ENCODE measurements around the gene LRP1B.

The LRP1B gene

GRCh38 chr2:142140434-142140845, 9.6 kb upstream of the LRP1B start:
- H3K9me3 ChIP-seq (ENCODE audit: low read length) = no peaks in the 10 kb centered on the region
- H3K9ac ChIP-seq (ENCODE audit: low read length) = no peak overlapping the region

GRCh38 chr2:142139384-142139783, 8.6 kb upstream of the LRP1B start:
- no peak overlapping the region for H3K27ac ChIP-seq (ENCODE audit: low read depth, low read length)
- H3K9ac ChIP-seq (ENCODE audit: low read length) = no peak overlapping the region
- no peaks in the 10 kb centered on the region for H3K36me3 ChIP-seq (ENCODE audit: insufficient read depth, low read length)
- H3K9me3 ChIP-seq (ENCODE audit: low read length) = no peaks in the 10 kb centered on the region
- H3K4me1 ChIP-seq (ENCODE audit: insufficient read depth, low read length) = no peaks in the 10 kb centered on the region
- H3K27me3 ChIP-seq (ENCODE audit: control insufficient read depth in 1 of 2, insufficient read depth in 2 of 2, low read length in 2 of 2) = no peaks in the 10 kb centered on the region
- no peak overlapping the region for H3K4me3 ChIP-seq (ENCODE audit: low read depth in 1 of 2, low read length in 2 of 2)

More at GRCh38 chr2:142140434-142140845, 9.6 kb upstream of the LRP1B start:
- no peaks in the 10 kb centered on the region for H3K27me3 ChIP-seq (ENCODE audit: control insufficient read depth in 1 of 2, insufficient read depth in 2 of 2, low read length in 2 of 2)
- no peak overlapping the region for H3K27ac ChIP-seq (ENCODE audit: low read depth, low read length)
- no peaks in the 10 kb centered on the region for H3K4me1 ChIP-seq (ENCODE audit: insufficient read depth, low read length)
- no peak overlapping the region for H3K4me3 ChIP-seq (ENCODE audit: low read depth in 1 of 2, low read length in 2 of 2)
- no peaks in the 10 kb centered on the region for H3K36me3 ChIP-seq (ENCODE audit: insufficient read depth, low read length)

- no peaks in the 10 kb centered on the region for H3K36me3 ChIP-seq (ENCODE audit: insufficient read depth, low read length)
- no peaks in the 10 kb centered on the region for H3K4me1 ChIP-seq (ENCODE audit: insufficient read depth, low read length)
- no peak overlapping the region for H3K9ac ChIP-seq (ENCODE audit: low read length)
- H3K9me3 ChIP-seq (ENCODE audit: low read length) = no peaks in the 10 kb centered on the region
- no peak overlapping the region for H3K4me3 ChIP-seq (ENCODE audit: low read depth in 1 of 2, low read length in 2 of 2)
- H3K27ac ChIP-seq (ENCODE audit: low read depth, low read length) = no peak overlapping the region
- no peaks in the 10 kb centered on the region for H3K27me3 ChIP-seq (ENCODE audit: control insufficient read depth in 1 of 2, insufficient read depth in 2 of 2, low read length in 2 of 2)
These were observed 5.8 kb upstream of the LRP1B start for GRCh38 chr2:142136571-142136970.

GRCh38 chr2:142134911-142135310, 4.1 kb upstream of the LRP1B start:
- Histone ChIP-seq H3K27ac (ENCODE audit: low read depth, low read length) (no peak overlapping the region), H3K9me3 (ENCODE audit: low read length) (no peaks in the 10 kb centered on the region), H3K27me3 (ENCODE audit: control insufficient read depth in 1 of 2, insufficient read depth in 2 of 2, low read length in 2 of 2) (peaks cover 0 to 2% of the 10 kb centered on the region in 2 donors), H3K9ac (ENCODE audit: low read length) (no peak overlapping the region), H3K4me3 (ENCODE audit: low read depth in 1 of 2, low read length in 2 of 2) (no peak overlapping the region), H3K4me1 (ENCODE audit: insufficient read depth, low read length) (peaks cover under 1% of the 10 kb centered on the region), H3K36me3 (ENCODE audit: insufficient read depth, low read length) (no peaks in the 10 kb centered on the region)

- Histone ChIP-seq H3K4me3 (ENCODE audit: low read depth in 1 of 2, low read length in 2 of 2) (peak overlapping the region; percentile 44 to 75), H3K27me3 (ENCODE audit: control insufficient read depth in 1 of 2, insufficient read depth in 2 of 2, low read length in 2 of 2) (peaks cover 0 to 4% of the 10 kb centered on the region in 2 donors), H3K4me1 (ENCODE audit: insufficient read depth, low read length) (peaks cover 4% of the 10 kb centered on the region), H3K36me3 (ENCODE audit: insufficient read depth, low read length) (no peaks in the 10 kb centered on the region), H3K27ac (ENCODE audit: low read depth, low read length) (no peak overlapping the region), H3K9ac (ENCODE audit: low read length) (peak overlapping the region; percentile 15), H3K9me3 (ENCODE audit: low read length) (no peaks in the 10 kb centered on the region)
These were observed 456 bp downstream of the LRP1B start for GRCh38 chr2:142130111-142131009.

- Histone ChIP-seq H3K9ac (ENCODE audit: low read length) (no peak overlapping the region), H3K27me3 (ENCODE audit: control insufficient read depth in 1 of 2, insufficient read depth in 2 of 2, low read length in 2 of 2) (peaks cover 0 to 4% of the 10 kb centered on the region in 2 donors), H3K9me3 (ENCODE audit: low read length) (no peaks in the 10 kb centered on the region), H3K4me3 (ENCODE audit: low read depth in 1 of 2, low read length in 2 of 2) (no peak overlapping the region), H3K4me1 (ENCODE audit: insufficient read depth, low read length) (peaks cover 4% of the 10 kb centered on the region), H3K27ac (ENCODE audit: low read depth, low read length) (no peak overlapping the region), H3K36me3 (ENCODE audit: insufficient read depth, low read length) (no peaks in the 10 kb centered on the region)
These were observed 2.7 kb downstream of the LRP1B start for GRCh38 chr2:142128105-142128504.

- Histone ChIP-seq H3K9me3 (ENCODE audit: low read length) (no peaks in the 10 kb centered on the region), H3K9ac (ENCODE audit: low read length) (no peak overlapping the region), H3K4me1 (ENCODE audit: insufficient read depth, low read length) (peaks cover 4% of the 10 kb centered on the region), H3K27ac (ENCODE audit: low read depth, low read length) (no peak overlapping the region), H3K27me3 (ENCODE audit: control insufficient read depth in 1 of 2, insufficient read depth in 2 of 2, low read length in 2 of 2) (peaks cover 0 to 4% of the 10 kb centered on the region in 2 donors), H3K36me3 (ENCODE audit: insufficient read depth, low read length) (no peaks in the 10 kb centered on the region), H3K4me3 (ENCODE audit: low read depth in 1 of 2, low read length in 2 of 2) (no peak overlapping the region)
These were observed 3.6 kb downstream of the LRP1B start for GRCh38 chr2:142127248-142127647.

- no peak overlapping the region for H3K27ac ChIP-seq (ENCODE audit: low read depth, low read length)
- peaks cover under 1% of the 10 kb centered on the region for H3K4me1 ChIP-seq (ENCODE audit: insufficient read depth, low read length)
- peaks cover 0 to under 1% of the 10 kb centered on the region in 2 donors for H3K27me3 ChIP-seq (ENCODE audit: control insufficient read depth in 1 of 2, insufficient read depth in 2 of 2, low read length in 2 of 2)
- no peak overlapping the region for H3K9ac ChIP-seq (ENCODE audit: low read length)
- no peak overlapping the region for H3K4me3 ChIP-seq (ENCODE audit: low read depth in 1 of 2, low read length in 2 of 2)
- no peaks in the 10 kb centered on the region for H3K9me3 ChIP-seq (ENCODE audit: low read length)
- no peaks in the 10 kb centered on the region for H3K36me3 ChIP-seq (ENCODE audit: insufficient read depth, low read length)
These were observed 6.1 kb downstream of the LRP1B start for GRCh38 chr2:142124706-142125105.

- Histone ChIP-seq H3K36me3 (ENCODE audit: insufficient read depth, low read length) (no peaks in the 10 kb centered on the region), H3K27ac (ENCODE audit: low read depth, low read length) (no peak overlapping the region), H3K4me3 (ENCODE audit: low read depth in 1 of 2, low read length in 2 of 2) (no peak overlapping the region), H3K9ac (ENCODE audit: low read length) (no peak overlapping the region), H3K9me3 (ENCODE audit: low read length) (no peaks in the 10 kb centered on the region), H3K27me3 (ENCODE audit: control insufficient read depth in 1 of 2, insufficient read depth in 2 of 2, low read length in 2 of 2) (no peaks in the 10 kb centered on the region), H3K4me1 (ENCODE audit: insufficient read depth, low read length) (no peaks in the 10 kb centered on the region)
These were observed 11.5 kb downstream of the LRP1B start for GRCh38 chr2:142119347-142119746.

GRCh38 chr2:142112757-142113221, 18.0 kb downstream of the LRP1B start:
- Histone ChIP-seq H3K4me1 (ENCODE audit: insufficient read depth, low read length) (no peaks in the 10 kb centered on the region), H3K9ac (ENCODE audit: low read length) (no peak overlapping the region), H3K9me3 (ENCODE audit: low read length) (no peaks in the 10 kb centered on the region), H3K27ac (ENCODE audit: low read depth, low read length) (no peak overlapping the region), H3K27me3 (ENCODE audit: control insufficient read depth in 1 of 2, insufficient read depth in 2 of 2, low read length in 2 of 2) (no peaks in the 10 kb centered on the region), H3K36me3 (ENCODE audit: insufficient read depth, low read length) (no peaks in the 10 kb centered on the region), H3K4me3 (ENCODE audit: low read depth in 1 of 2, low read length in 2 of 2) (no peak overlapping the region)

GRCh38 chr2:142104134-142104758, 26.6 kb downstream of the LRP1B start:
- no peaks in the 10 kb centered on the region for H3K36me3 ChIP-seq (ENCODE audit: insufficient read depth, low read length)
- no peaks in the 10 kb centered on the region for H3K9me3 ChIP-seq (ENCODE audit: low read length)
- H3K9ac ChIP-seq (ENCODE audit: low read length) = no peak overlapping the region
- no peaks in the 10 kb centered on the region for H3K27me3 ChIP-seq (ENCODE audit: control insufficient read depth in 1 of 2, insufficient read depth in 2 of 2, low read length in 2 of 2)
- H3K4me1 ChIP-seq (ENCODE audit: insufficient read depth, low read length) = no peaks in the 10 kb centered on the region
- H3K4me3 ChIP-seq (ENCODE audit: low read depth in 1 of 2, low read length in 2 of 2) = no peak overlapping the region
- H3K27ac ChIP-seq (ENCODE audit: low read depth, low read length) = no peak overlapping the region
